Endodermal cell (in vitro differentiated cells): ENCODE data around the gene ZBTB46. TPM values are rescaled to one million over a fixed set of nuclear protein-coding genes. Genes with fewer than 3 reads are reported as not detected.

ENCODE experiments used
- DNase-seq: peaks from one replicate; pipeline ENCODE4 v3.0.0-alpha.2; 2017
- H3K27ac ChIP-seq: 2 replicates; pipeline ENCODE4 v1.5.1; 2013; ENCODE audit warnings: mild to moderate bottlenecking, low read depth, low read length, moderate library complexity
- H3K27me3 ChIP-seq: 2 replicates; pipeline ENCODE4 v1.6.1; 2013; ENCODE audit warnings: mild to moderate bottlenecking, low read length, moderate library complexity; ENCODE audit not compliant: insufficient read depth, control insufficient read depth, poor library complexity, severe bottlenecking
- H3K36me3 ChIP-seq: 2 replicates; pipeline ENCODE4 v1.7.0; 2013; ENCODE audit warnings: mild to moderate bottlenecking, low read length, moderate library complexity; ENCODE audit not compliant: control insufficient read depth, insufficient read depth
- H3K4me1 ChIP-seq: one replicate; pipeline ENCODE4 v1.7.0; 2013; ENCODE audit warnings: low read length; ENCODE audit not compliant: control insufficient read depth, insufficient read depth
- H3K4me3 ChIP-seq: 2 replicates; pipeline ENCODE4 v1.5.1; 2013; ENCODE audit warnings: mild to moderate bottlenecking, low read length, moderate library complexity
- H3K9ac ChIP-seq: 2 replicates; pipeline ENCODE4 v1.6.1; 2013; ENCODE audit warnings: mild to moderate bottlenecking, low read length, moderate library complexity; ENCODE audit not compliant: poor library complexity, severe bottlenecking; ENCODE audit errors: extremely low read depth
- H3K9me3 ChIP-seq: 2 replicates; pipeline ENCODE4 v1.6.1; 2013; ENCODE audit warnings: mild to moderate bottlenecking, low read length, moderate library complexity; ENCODE audit not compliant: control insufficient read depth
- H3K27ac Mint-ChIP-seq: 2 replicates; pipeline ENCODE4 v1.8.0; 2020; ENCODE audit warnings: mixed read lengths
- H3K27me3 Mint-ChIP-seq: 2 replicates; pipeline ENCODE4 v1.8.0; 2021; ENCODE audit warnings: mild to moderate bottlenecking, mixed read lengths; ENCODE audit not compliant: insufficient read depth
- H3K36me3 Mint-ChIP-seq: 2 replicates; pipeline ENCODE4 v1.8.0; 2020; ENCODE audit warnings: low read depth, mixed read lengths
- H3K4me1 Mint-ChIP-seq: 2 replicates; pipeline ENCODE4 v1.8.0; 2020; ENCODE audit warnings: mixed read lengths
- H3K4me3 Mint-ChIP-seq: 2 replicates; pipeline ENCODE4 v1.8.0; 2020; ENCODE audit warnings: mild to moderate bottlenecking, moderate library complexity, mixed read lengths
- H3K9me3 Mint-ChIP-seq: 2 replicates; pipeline ENCODE4 v1.8.0; 2020; ENCODE audit warnings: mild to moderate bottlenecking, mixed read lengths
- WGBS, 2 experiments: methylation state at CpG; one replicate each; pipeline versions ENCODE4 v1.1.5 to v1.1.7; 2013; ENCODE audit warnings: missing lambda C conversion rate in 2 of 2, mixed read lengths in 1 of 2; ENCODE audit not compliant: insufficient coverage in 1 of 2, insufficient read length in 1 of 2; 5-methylcytosine and 5-hydroxymethylcytosine counted together
- total RNA-seq, 2 donors: library from RNA; stranded (reverse); fragmentation: NEBNext Ultra II Directional in 1 of 2; extraction: Animal tissue kit (Norgen Biotek cat#: 25700) in 1 of 2; gene quantifications; 2 replicates in 1 of 2; 3 replicates in 1 of 2; pipeline ENCODE4 v1.2.1, GENCODE V29; 2021
- TF ChIP-seq, protein P1 (sequence below): fragments of 200-600 bp; sonication (generic); conservative IDR thresholded peaks from 2 replicates; pipeline ENCODE4 v1.5.0; 2021; ENCODE audit warnings: antibody characterized with exemption, mild to moderate bottlenecking

The ZBTB46 gene
- total RNA-seq, 2 donors from 2014 or later = 24.9 to 25.9 TPM

DNA sequence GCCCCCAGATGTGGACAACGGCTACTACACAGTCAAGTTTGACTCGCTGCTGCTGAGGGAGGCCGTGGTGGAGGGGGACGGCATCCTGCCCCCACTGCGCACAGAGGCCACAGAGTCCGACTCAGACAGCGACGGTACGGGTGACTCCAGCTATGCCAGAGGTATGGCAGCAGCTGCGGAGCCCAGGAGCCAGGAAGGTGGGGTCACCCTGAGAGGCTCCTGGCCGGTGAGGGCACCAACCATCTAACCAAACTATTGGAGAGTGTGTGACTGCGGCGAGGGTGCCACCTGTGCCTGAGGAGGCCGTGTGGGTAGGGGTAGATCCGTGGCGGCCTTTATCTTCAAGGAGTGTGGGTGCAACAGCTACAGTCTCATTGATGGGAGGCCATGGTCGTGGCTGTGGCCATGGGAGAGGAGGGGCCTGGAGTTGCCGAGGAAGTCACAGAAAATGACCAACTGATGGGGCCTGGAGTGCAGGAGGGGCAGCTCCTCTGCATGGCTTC is 97.4 kb downstream of the ZBTB46 start:
- H3K36me3 Mint-ChIP-seq = peaks cover 23% of the 10 kb centered on the region
- TF ChIP-seq, protein P1, sequence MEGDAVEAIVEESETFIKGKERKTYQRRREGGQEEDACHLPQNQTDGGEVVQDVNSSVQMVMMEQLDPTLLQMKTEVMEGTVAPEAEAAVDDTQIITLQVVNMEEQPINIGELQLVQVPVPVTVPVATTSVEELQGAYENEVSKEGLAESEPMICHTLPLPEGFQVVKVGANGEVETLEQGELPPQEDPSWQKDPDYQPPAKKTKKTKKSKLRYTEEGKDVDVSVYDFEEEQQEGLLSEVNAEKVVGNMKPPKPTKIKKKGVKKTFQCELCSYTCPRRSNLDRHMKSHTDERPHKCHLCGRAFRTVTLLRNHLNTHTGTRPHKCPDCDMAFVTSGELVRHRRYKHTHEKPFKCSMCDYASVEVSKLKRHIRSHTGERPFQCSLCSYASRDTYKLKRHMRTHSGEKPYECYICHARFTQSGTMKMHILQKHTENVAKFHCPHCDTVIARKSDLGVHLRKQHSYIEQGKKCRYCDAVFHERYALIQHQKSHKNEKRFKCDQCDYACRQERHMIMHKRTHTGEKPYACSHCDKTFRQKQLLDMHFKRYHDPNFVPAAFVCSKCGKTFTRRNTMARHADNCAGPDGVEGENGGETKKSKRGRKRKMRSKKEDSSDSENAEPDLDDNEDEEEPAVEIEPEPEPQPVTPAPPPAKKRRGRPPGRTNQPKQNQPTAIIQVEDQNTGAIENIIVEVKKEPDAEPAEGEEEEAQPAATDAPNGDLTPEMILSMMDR = no peak

DNA sequence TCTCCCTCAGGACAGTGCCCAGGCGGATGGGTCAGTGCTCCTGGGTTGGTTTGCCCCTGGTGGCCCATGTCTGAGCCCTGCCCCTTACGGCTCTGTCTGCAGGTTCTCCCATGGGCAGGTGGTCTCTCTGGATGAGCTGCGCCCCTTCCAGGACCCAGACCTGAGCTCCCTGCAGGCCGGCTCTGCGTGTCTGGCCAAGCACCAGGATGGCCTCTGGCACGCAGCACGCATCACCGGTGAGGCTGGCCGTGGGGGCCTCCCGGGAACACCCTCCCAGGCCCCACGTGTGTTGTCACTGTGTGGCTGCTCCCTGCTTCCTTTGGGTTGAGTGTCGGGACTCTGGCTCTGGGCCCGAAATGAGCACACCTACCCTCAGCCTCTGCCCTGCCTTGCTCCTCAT is 97.9 kb downstream of the ZBTB46 start:
- peaks cover 28% of the 10 kb centered on the region for H3K36me3 Mint-ChIP-seq
- no peaks in the 10 kb centered on the region for H3K9me3 Mint-ChIP-seq
- no peak overlapping the region for H3K4me3 Mint-ChIP-seq
- TF ChIP-seq, protein P1 = no peak
- WGBS, 2 experiments = 96% methylated on average over 13 of the region's 13 CpGs
- no peaks in the 10 kb centered on the region for H3K9me3 ChIP-seq
- no peaks in the 10 kb centered on the region for H3K27me3 ChIP-seq
- H3K36me3 ChIP-seq = peaks cover 39% of the 10 kb centered on the region
- no peaks in the 10 kb centered on the region for H3K4me1 ChIP-seq
- H3K4me1 Mint-ChIP-seq = no peaks in the 10 kb centered on the region
- H3K27me3 Mint-ChIP-seq = peaks cover 1% of the 10 kb centered on the region
- H3K27ac Mint-ChIP-seq = no peak overlapping the region
- DNase-seq = no peak
- no peak overlapping the region for H3K9ac ChIP-seq
- H3K27ac ChIP-seq = no peak overlapping the region
- no peak overlapping the region for H3K4me3 ChIP-seq

More for the DNA sequence above, 97.4 kb downstream of the ZBTB46 start:
- Histone ChIP-seq H3K4me1 (no peaks in the 10 kb centered on the region), H3K9ac (no peak overlapping the region), H3K27ac (no peak overlapping the region), H3K4me3 (no peak overlapping the region), H3K27me3 (no peaks in the 10 kb centered on the region), H3K36me3 (peaks cover 39% of the 10 kb centered on the region), H3K9me3 (no peaks in the 10 kb centered on the region)
- WGBS, 2 experiments = 95 to 98% methylated on average over 14 to 18 of the region's 18 CpGs
- H3K27me3 Mint-ChIP-seq = peaks cover 1% of the 10 kb centered on the region
- H3K27ac Mint-ChIP-seq = peak overlapping the region; percentile 52
- no peaks in the 10 kb centered on the region for H3K9me3 Mint-ChIP-seq
- H3K4me3 Mint-ChIP-seq = no peak overlapping the region
- no peak for DNase-seq
- no peaks in the 10 kb centered on the region for H3K4me1 Mint-ChIP-seq

DNA sequence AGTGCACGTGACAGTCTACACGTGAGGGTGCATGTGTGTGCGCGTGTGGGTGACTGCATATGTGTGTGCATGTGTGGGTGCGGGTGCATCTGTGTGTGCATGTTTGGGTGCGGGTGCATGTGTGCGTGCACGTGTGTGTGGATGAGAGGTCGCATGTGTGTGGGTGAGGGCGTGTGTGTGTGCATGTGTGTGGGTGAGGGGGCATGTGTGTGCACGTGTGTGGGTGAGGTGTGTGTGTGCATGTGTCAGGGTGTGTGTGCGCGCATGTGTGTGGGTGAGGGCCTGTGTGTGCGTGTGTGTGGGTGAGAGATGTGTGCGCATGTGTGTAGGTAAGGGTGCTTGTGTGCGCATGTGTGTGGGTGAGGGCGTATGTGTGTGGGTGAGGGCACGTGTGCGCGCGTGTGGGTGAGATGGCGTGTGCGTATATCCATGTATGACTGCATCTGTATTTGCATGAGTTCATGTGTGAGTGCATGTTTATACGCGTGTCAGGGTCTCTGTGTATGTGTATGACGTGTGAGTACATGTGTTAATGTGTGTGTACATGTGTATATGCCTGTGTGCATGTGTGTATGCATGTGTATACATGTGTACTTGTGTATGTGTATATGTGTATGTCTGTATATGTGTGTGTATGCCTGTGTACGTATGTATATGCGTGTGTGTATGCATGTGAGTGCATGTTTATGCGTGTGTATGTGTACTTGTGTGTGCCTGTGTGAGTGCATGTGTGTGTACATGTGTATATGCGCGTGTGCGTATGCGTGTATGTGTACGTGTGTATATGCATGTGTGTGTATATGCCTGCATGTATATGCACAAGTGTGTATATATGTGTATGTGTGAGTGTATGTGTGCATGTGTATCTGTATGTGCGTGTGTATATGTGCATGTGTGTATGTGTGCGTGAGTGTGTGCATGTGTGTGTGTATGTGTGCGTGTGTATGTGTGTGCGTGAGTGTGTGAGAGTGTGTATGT is 98.7 kb downstream of the ZBTB46 start:
- H3K9me3 Mint-ChIP-seq = no peaks in the 10 kb centered on the region
- Histone ChIP-seq H3K27me3 (no peaks in the 10 kb centered on the region), H3K27ac (no peak overlapping the region), H3K36me3 (peaks cover 39% of the 10 kb centered on the region), H3K9me3 (no peaks in the 10 kb centered on the region), H3K4me1 (no peaks in the 10 kb centered on the region), H3K4me3 (no peak overlapping the region), H3K9ac (no peak overlapping the region)
- H3K27ac Mint-ChIP-seq = no peak overlapping the region
- no peak for DNase-seq
- H3K4me1 Mint-ChIP-seq = no peaks in the 10 kb centered on the region
- TF ChIP-seq, protein P1 = no peak
- H3K36me3 Mint-ChIP-seq = peaks cover 31% of the 10 kb centered on the region
- peaks cover 1% of the 10 kb centered on the region for H3K27me3 Mint-ChIP-seq
- 84 to 88% methylated on average over 21 to 37 of the region's 38 CpGs for WGBS, 2 experiments
- no peak overlapping the region for H3K4me3 Mint-ChIP-seq
